A549 treated with CORT108297 at 1 μM for 4 hours (cell line): Measurements from ENCODE around the gene PRPSAP1. TPM values are rescaled to one million over a fixed set of nuclear protein-coding genes. Genes with fewer than 3 reads are reported as not detected.

Experiments
- total RNA-seq: library from RNA; stranded (reverse); fragments of 200-300 nt; extraction: Qiagen RNA extraction; gene quantifications from 5 replicates; pipeline ENCODE4 v1.2.3, GENCODE V29; 2022

The PRPSAP1 gene
- total RNA-seq: 53.3 to 68.3 TPM (median 63.3 TPM) in 5 replicates

GRCh38 chr17:76353599-76354316 lies at the start of gene PRPSAP1:
TSS of gene PRPSAP1 (minus strand) at chr17:76353916. CDS start at chr17:76353703, 213 bp downstream.

GRCh38 chr17:76384222-76384986 lies 30.7 kb upstream of the PRPSAP1 start, which contains the start of gene SPHK1:
TSS of gene SPHK1 (plus strand) at chr17:76384609. CDS start at chr17:76385645, 1,036 bp downstream.

GRCh38 chr17:76307966-76308338 lies 45.8 kb downstream of the PRPSAP1 start, which contains the start of gene QRICH2:
TSS of gene QRICH2 (minus strand) at chr17:76308276. CDS start at chr17:76307998, 278 bp downstream.

GRCh38 chr17:76264755-76265623 lies 88.7 kb downstream of the PRPSAP1 start, which contains the start of gene UBALD2:
TSS of gene UBALD2 (plus strand) at chr17:76265348. CDS start at chr17:76265506, 158 bp downstream.

Other genes with a start within 250 kb of the PRPSAP1 start
- 0.21 to 0.50 TPM (median 0.40 TPM) in 5 replicates for gene FOXJ1, start 212.7 kb downstream of the PRPSAP1 start, total RNA-seq
- gene RNF157, start 113.4 kb downstream of the PRPSAP1 start, total RNA-seq: 5.1 to 6.0 TPM (median 5.7 TPM) in 5 replicates
- gene UBALD2, start 88.6 kb downstream of the PRPSAP1 start, total RNA-seq: 43.1 to 93.0 TPM (median 88.6 TPM) in 5 replicates
- gene QRICH2, start 45.6 kb downstream of the PRPSAP1 start, total RNA-seq: 0.83 to 1.7 TPM (median 1.2 TPM) in 5 replicates
- 41.3 to 64.7 TPM (median 57.3 TPM) in 5 replicates for gene SPHK1, start 30.7 kb upstream of the PRPSAP1 start, total RNA-seq
- 26.0 to 35.9 TPM (median 34.4 TPM) in 5 replicates for gene UBE2O, start 99.2 kb upstream of the PRPSAP1 start, total RNA-seq
- gene AANAT, start 113.7 kb upstream of the PRPSAP1 start, total RNA-seq: 0.15 to 0.33 TPM (median 0.22 TPM) in 5 replicates
- gene RHBDF2, start 147.5 kb upstream of the PRPSAP1 start, total RNA-seq: 55.1 to 74.7 TPM (median 68.7 TPM) in 5 replicates
- gene CYGB, start 183.8 kb upstream of the PRPSAP1 start, total RNA-seq: 0.91 to 1.8 TPM (median 1.1 TPM) in 5 replicates
- 0.22 TPM in 1 of 5 replicates, not detected in the others for gene PRCD, start 186.1 kb upstream of the PRPSAP1 start, total RNA-seq
- 0.31 to 0.87 TPM (median 0.51 TPM) in 5 replicates for gene ST6GALNAC2, start 231.9 kb upstream of the PRPSAP1 start, total RNA-seq